GM15510 (cell line): ENCODE results near the gene BYSL.

Experiments
- POLR2A ChIP-seq: IDR thresholded peaks from 3 replicates; pipeline ENCODE4 v1.6.1; 2011; ENCODE audit warnings: borderline replicate concordance; ENCODE audit not compliant: insufficient read length; ENCODE audit errors: extremely low read depth

BYSL gene

DNA sequence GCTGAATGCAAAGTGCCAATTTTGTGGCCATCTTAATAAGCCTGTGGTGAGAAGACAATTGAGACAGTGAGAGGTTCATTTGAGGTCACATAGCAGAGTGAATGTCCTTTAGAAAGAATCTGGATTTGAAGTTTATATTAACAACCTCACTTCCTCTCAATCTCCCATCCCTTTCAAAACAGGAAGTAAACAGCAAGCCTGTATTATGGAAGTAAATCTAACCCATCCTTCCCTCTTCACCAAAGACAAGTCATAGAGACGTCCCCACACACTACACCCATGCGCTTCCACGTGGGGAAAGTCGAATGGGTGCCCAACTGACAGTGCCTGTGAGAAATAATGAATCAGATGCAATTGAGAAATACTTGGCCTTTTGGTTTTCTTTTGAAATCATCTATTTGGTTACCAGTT, 49.1 kb downstream of the BYSL start:
- no peak for TF ChIP-seq POLR2A

- no peak for TF ChIP-seq POLR2A
Measured at GRCh38 chr6:41972826-41973225, 51.5 kb downstream of the BYSL start.

DNA sequence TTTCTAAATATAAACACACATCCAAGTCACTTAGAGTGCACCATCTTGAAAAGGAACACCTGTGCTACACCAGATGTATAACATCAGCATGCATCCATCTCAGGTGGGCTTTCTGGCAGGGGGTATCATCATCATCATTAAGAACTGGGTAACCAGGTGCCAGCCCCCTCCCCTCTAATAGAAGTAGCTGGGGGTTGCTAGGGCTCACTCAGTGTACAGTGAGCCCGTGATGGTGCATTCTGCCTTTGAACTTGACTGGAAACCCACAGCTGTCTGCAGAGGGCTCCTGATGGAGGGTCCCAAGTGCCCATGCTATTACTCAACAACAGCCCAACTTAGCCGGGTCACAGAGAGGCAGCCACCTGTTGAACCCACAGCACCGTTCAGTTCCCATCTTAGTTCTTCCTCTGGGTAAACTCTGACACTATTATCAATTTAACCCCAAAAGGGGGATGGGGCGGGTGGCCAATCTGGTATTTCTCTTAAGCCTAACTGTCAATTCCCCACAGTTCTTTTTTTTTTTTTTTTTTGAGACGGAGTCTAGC, 53.1 kb downstream of the BYSL start:
- TF ChIP-seq POLR2A, result no peak

DNA sequence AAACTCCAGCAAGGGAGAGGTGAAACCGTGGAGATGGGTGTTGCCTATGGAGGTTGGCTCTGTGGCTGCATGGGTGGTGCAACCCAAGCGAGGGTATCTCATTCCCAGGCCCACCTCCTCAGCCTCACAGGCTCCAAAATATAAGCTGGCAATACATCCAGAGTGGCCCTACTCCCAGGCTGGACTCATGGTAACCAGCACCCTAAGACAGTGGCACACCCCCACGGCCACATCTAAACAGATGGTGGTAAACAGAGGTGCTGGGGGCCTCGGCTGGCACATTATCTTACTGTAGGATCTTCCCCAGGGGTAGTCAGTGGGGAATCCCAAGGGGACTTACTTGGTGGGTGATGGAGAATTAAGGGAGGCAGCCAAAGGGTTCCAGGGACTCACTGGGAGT, 54.0 kb downstream of the BYSL start:
- TF ChIP-seq POLR2A, result no peak

- no peak for TF ChIP-seq POLR2A
Measured at GRCh38 chr6:41976794-41977484, 55.6 kb downstream of the BYSL start.
